Activated CD8-positive, alpha-beta T cell treated with anti-CD3 and anti-CD28 coated beads for 36 hours (primary cell): ENCODE results near the gene AGO4. TPM values are rescaled to one million over a fixed set of nuclear protein-coding genes. Genes with fewer than 3 reads are reported as not detected.

Source experiments
- ATAC-seq: fragments of 200-7000 bp; cut with Tn5 transposase; one replicate; pipeline ENCODE4 v1.10.0; 2021; ENCODE audit warnings: mild to moderate bottlenecking, moderate library complexity
- CTCF ChIA-PET: fragments of 350-600 bp; sonication (Branson Sonifier 250); formaldehyde crosslinking; loops from one replicate; lab custom pipeline; 2021; ENCODE audit warnings: antibody characterized with exemption; lab: Charles Lee
- POLR2A ChIA-PET: fragments of 350-600 bp; sonication (Branson Sonifier 250); formaldehyde crosslinking; loops from one replicate; lab custom pipeline; 2021; ENCODE audit warnings: antibody characterized with exemption; lab: Charles Lee
- DNase-seq: peaks from one replicate; pipeline ENCODE4 v3.0.0-alpha.2; 2020
- H3K27ac Mint-ChIP-seq: one replicate; pipeline ENCODE4 v1.8.0; 2021; ENCODE audit warnings: mild to moderate bottlenecking, mixed read lengths
- H3K27me3 Mint-ChIP-seq: one replicate; pipeline ENCODE4 v1.8.0; 2021; ENCODE audit warnings: mixed read lengths
- H3K36me3 Mint-ChIP-seq: one replicate; pipeline ENCODE4 v1.8.0; 2021; ENCODE audit warnings: low read depth, mixed read lengths
- H3K4me1 Mint-ChIP-seq: one replicate; pipeline ENCODE4 v1.8.0; 2021; ENCODE audit warnings: low read depth, mixed read lengths
- H3K4me3 Mint-ChIP-seq: one replicate; pipeline ENCODE4 v1.8.0; 2021; ENCODE audit warnings: mild to moderate bottlenecking, moderate library complexity, mixed read lengths
- H3K9me3 Mint-ChIP-seq: one replicate; pipeline ENCODE4 v1.8.0; 2021; ENCODE audit warnings: mixed read lengths
- CTCF ChIP-seq: fragments of 200-600 bp; IDR thresholded peaks from one replicate; pipeline ENCODE4 v1.8.0; 2022; ENCODE audit warnings: antibody characterized with exemption, mild to moderate bottlenecking
- intact Hi-C: fragments of 100-400 bp; cut with micrococcal nuclease; formaldehyde crosslinking; loops from one replicate; pipeline ENCODE4 v1.10.0; 2022
- total RNA-seq, 2 experiments: library from RNA; stranded (reverse); gene quantifications; one replicate each; pipeline ENCODE4 v1.2.3, GENCODE V29; 2021

The AGO4 gene
- total RNA-seq, 2 experiments from 2014 or later, result 3.8 to 3.9 TPM

- ChIA-PET POLR2A (interaction anchor here (2.8 kb wide), 1 partner anchor 48 kb away, joined by 12 read pairs; the partner anchor contains the start of gene AGO3), CTCF (interaction anchor here (0.8 to 2.2 kb wide), 14 partner anchors 9 to 263 kb away, joined by 3 to 19 read pairs (median 4); partner anchors contain the start of gene AGO3)
- no peak for DNase-seq
- TF ChIP-seq CTCF, result no peak
- Mint-ChIP-seq H3K27me3 (no peaks in the 10 kb centered on the region), H3K36me3 (no peaks in the 10 kb centered on the region), H3K4me1 (peaks cover 43% of the 10 kb centered on the region), H3K4me3 (peak overlapping the region; percentile 46), H3K27ac (no peak overlapping the region), H3K9me3 (no peaks in the 10 kb centered on the region)
- ATAC-seq, result no peak
- intact Hi-C loops, result no loop called here
Measured at GRCh38 chr1:35882586-35882944, 74.7 kb downstream of the AGO4 start.

GRCh38 chr1:35882945-35883634, 75.3 kb downstream of the AGO4 start, which contains the start of gene AGO1:
Gene AGO1, plus strand, starts transcription at chr1:35883209. Its CDS starts 213 bp downstream, at chr1:35883422.
- peaks cover 43% of the 10 kb centered on the region for H3K4me1 Mint-ChIP-seq
- peak within 1 kb of the TSS; percentile 91 for H3K4me3 Mint-ChIP-seq
- H3K9me3 Mint-ChIP-seq, result no peaks in the 10 kb centered on the region
- POLR2A ChIA-PET, result interaction anchor here (2.8 kb wide), 1 partner anchor 48 kb away, joined by 12 read pairs; the partner anchor contains the start of gene AGO3
- ATAC-seq, result peak; percentile 99
- peak; percentile 87 for TF ChIP-seq CTCF
- DNase-seq, result peak; percentile 96
- H3K36me3 Mint-ChIP-seq, result no peaks in the 10 kb centered on the region
- intact Hi-C loops, result no loop called here
- no peaks in the 10 kb centered on the region for H3K27me3 Mint-ChIP-seq
- CTCF ChIA-PET, result interaction anchor here (0.6 to 2.2 kb wide), 21 partner anchors 9 to 268 kb away, joined by 3 to 19 read pairs (median 4); partner anchors contain the start of gene AGO3
- H3K27ac Mint-ChIP-seq, result peak within 1 kb of the TSS; percentile 85

GRCh38 chr1:35883635-35884101, 75.9 kb downstream of the AGO4 start:
- H3K4me1 Mint-ChIP-seq, result peaks cover 43% of the 10 kb centered on the region
- intact Hi-C loops, result no loop called here
- ChIA-PET POLR2A (interaction anchor here (2.8 kb wide), 1 partner anchor 47 kb away, joined by 12 read pairs; the partner anchor contains the start of gene AGO3), CTCF (interaction anchor here (0.6 to 2.2 kb wide), 20 partner anchors 8 to 268 kb away, joined by 3 to 19 read pairs (median 4); partner anchors contain the start of gene AGO3)
- H3K4me3 Mint-ChIP-seq, result peak overlapping the region; percentile 91
- no peaks in the 10 kb centered on the region for H3K27me3 Mint-ChIP-seq
- H3K27ac Mint-ChIP-seq, result peak overlapping the region; percentile 85
- no peak for TF ChIP-seq CTCF
- DNase-seq (peak; percentile 62), ATAC-seq (peak; percentile 22)
- H3K9me3 Mint-ChIP-seq, result no peaks in the 10 kb centered on the region
- H3K36me3 Mint-ChIP-seq, result peaks cover 3% of the 10 kb centered on the region

- Mint-ChIP-seq H3K27me3 (no peaks in the 10 kb centered on the region), H3K27ac (no peak overlapping the region), H3K4me1 (peaks cover 43% of the 10 kb centered on the region), H3K4me3 (peak overlapping the region; percentile 16), H3K9me3 (no peaks in the 10 kb centered on the region), H3K36me3 (peaks cover 6% of the 10 kb centered on the region)
- intact Hi-C loops, result no loop called here
- TF ChIP-seq CTCF, result no peak
- POLR2A ChIA-PET, result interaction anchor here (0.8 kb wide), 1 partner anchor 21 kb away, joined by 3 read pairs; no protein-coding TSS in a partner anchor
- CTCF ChIA-PET, result interaction anchor here (1.5 to 1.9 kb wide), 2 partner anchors 9 to 15 kb away, joined by 3 to 5 read pairs; no protein-coding TSS in a partner anchor
- ATAC-seq (no peak), DNase-seq (no peak)
Measured at GRCh38 chr1:35884934-35885333, 77.1 kb downstream of the AGO4 start.
